Measurements from ENCODE around the gene CSAD. TPM values are rescaled to one million over a fixed set of nuclear protein-coding genes. Genes with fewer than 3 reads are reported as not detected.
A peak's percentile ranks its signal among the peaks of the same experiment; 100 is the strongest.

CSAD gene
- total RNA-seq, 6 experiments from 2014 or later: 13.9 to 17.1 (median 16.0) TPM

GRCh38 chr12:53226815-53227214 is 46.1 kb upstream of the CSAD start:
- Mint-ChIP-seq H3K27ac (no peak overlapping the region), H3K9me3 (no peaks in the 10 kb centered on the region), H3K36me3 (ENCODE audit: low read depth) (no peaks in the 10 kb centered on the region; the same call in 1 of the 2 replicates), H3K27me3 (ENCODE audit: insufficient read depth) (peaks cover 1% of the 10 kb centered on the region), H3K4me1 (ENCODE audit: low read depth) (peaks cover 68% of the 10 kb centered on the region), H3K4me3 (no peak overlapping the region)
- TF ChIP-seq CTCF (IDR thresholded peaks at IDR 0.05): no peak
- DNase-seq: no peak

GRCh38 chr12:53225635-53226424 is 45.1 kb upstream of the CSAD start:
- no peak for TF ChIP-seq CTCF (IDR thresholded peaks at IDR 0.05)
- Mint-ChIP-seq H3K4me3 (no peak overlapping the region; the same call in 1 of the 2 replicates), H3K4me1 (ENCODE audit: low read depth) (peaks cover 68% of the 10 kb centered on the region), H3K27me3 (ENCODE audit: insufficient read depth) (peaks cover 2% of the 10 kb centered on the region), H3K36me3 (ENCODE audit: low read depth) (no peaks in the 10 kb centered on the region; the same call in 1 of the 2 replicates), H3K27ac (peak overlapping the region; percentile 65), H3K9me3 (no peaks in the 10 kb centered on the region)
- no peak for DNase-seq

- TF ChIP-seq CTCF (IDR thresholded peaks at IDR 0.05): no peak
- Mint-ChIP-seq H3K9me3 (no peaks in the 10 kb centered on the region), H3K4me3 (no peak overlapping the region; the same call in 1 of the 2 replicates), H3K27ac (peak overlapping the region; percentile 65), H3K36me3 (ENCODE audit: low read depth) (no peaks in the 10 kb centered on the region; the same call in 1 of the 2 replicates), H3K4me1 (ENCODE audit: low read depth) (peaks cover 70% of the 10 kb centered on the region), H3K27me3 (ENCODE audit: insufficient read depth) (peaks cover 3% of the 10 kb centered on the region)
- no peak for DNase-seq
These were observed 44.3 kb upstream of the CSAD start for GRCh38 chr12:53224897-53225634.

- H3K36me3 Mint-ChIP-seq (ENCODE audit: low read depth): peaks cover 4% of the 10 kb centered on the region; the same call in 1 of the 2 replicates
- no peaks in the 10 kb centered on the region for H3K9me3 Mint-ChIP-seq
- peaks cover 3% of the 10 kb centered on the region for H3K27me3 Mint-ChIP-seq (ENCODE audit: insufficient read depth)
- peak overlapping the region; percentile 90 for H3K27ac Mint-ChIP-seq
- TF ChIP-seq CTCF (IDR thresholded peaks at IDR 0.05): peak; percentile 59
- H3K4me1 Mint-ChIP-seq (ENCODE audit: low read depth): peaks cover 67% of the 10 kb centered on the region
- DNase-seq: no peak
- peak overlapping the region; percentile 56; the same call in 1 of the 2 replicates for H3K4me3 Mint-ChIP-seq
These were observed 43.6 kb upstream of the CSAD start for GRCh38 chr12:53224061-53224896.

GRCh38 chr12:53223389-53224060 is 42.8 kb upstream of the CSAD start:
- peaks cover 64% of the 10 kb centered on the region for H3K4me1 Mint-ChIP-seq (ENCODE audit: low read depth)

More at GRCh38 chr12:53223389-53224060, 42.8 kb upstream of the CSAD start:
- no peak for DNase-seq
- Mint-ChIP-seq H3K36me3 (ENCODE audit: low read depth) (peaks cover 5% of the 10 kb centered on the region; the same call in 1 of the 2 replicates), H3K27ac (peak overlapping the region; percentile 90), H3K9me3 (no peaks in the 10 kb centered on the region), H3K27me3 (ENCODE audit: insufficient read depth) (peaks cover 3% of the 10 kb centered on the region), H3K4me3 (peak overlapping the region; percentile 56)
- TF ChIP-seq CTCF (IDR thresholded peaks at IDR 0.05): no peak
